ENCODE results near the gene RIMKLB.
"Not testable (repeated sequence)": the region's sequence is repeated elsewhere in the genome, so short reads cannot be mapped to it uniquely, and the experiment has no call there.

The RIMKLB gene

GRCh38 chr12:8818526-8818925, 120.7 kb downstream of the RIMKLB start:
- no peak for DNase-seq (ENCODE audit: low read depth)

GRCh38 chr12:8819666-8819980, 121.8 kb downstream of the RIMKLB start:
- no peak for DNase-seq (ENCODE audit: low read depth)

- not testable (repeated sequence) for DNase-seq (ENCODE audit: low read depth)
Measured at GRCh38 chr12:8820676-8821407, 123.1 kb downstream of the RIMKLB start.

GRCh38 chr12:8821591-8821990, 123.8 kb downstream of the RIMKLB start:
- DNase-seq (ENCODE audit: low read depth), result no peak

- DNase-seq (ENCODE audit: low read depth), result no peak
Measured at GRCh38 chr12:8822298-8822697, 124.5 kb downstream of the RIMKLB start, which contains the start of gene A2ML1. A2ML1 (plus strand) TSS chr12:8822621; CDS start chr12:8822652, 31 bp downstream.

- no peak for DNase-seq (ENCODE audit: low read depth)
Measured at GRCh38 chr12:8823565-8824300, 125.9 kb downstream of the RIMKLB start.

- DNase-seq (ENCODE audit: low read depth), result no peak
Measured at GRCh38 chr12:8827551-8828256, 129.9 kb downstream of the RIMKLB start.

GRCh38 chr12:8828257-8829124, 130.7 kb downstream of the RIMKLB start:
- DNase-seq (ENCODE audit: low read depth), result no peak

GRCh38 chr12:8829125-8829518, 131.3 kb downstream of the RIMKLB start:
- DNase-seq (ENCODE audit: low read depth), result no peak

GRCh38 chr12:8829621-8830020, 131.8 kb downstream of the RIMKLB start:
- DNase-seq (ENCODE audit: low read depth), result no peak

GRCh38 chr12:8831116-8831515, 133.3 kb downstream of the RIMKLB start:
- DNase-seq (ENCODE audit: low read depth), result no peak

GRCh38 chr12:8832500-8832899, 134.7 kb downstream of the RIMKLB start:
- DNase-seq (ENCODE audit: low read depth), result no peak
